HPDE6-E6E7 (cell line): ENCODE data around the gene KLHL33.

Experiments used
- DNase-seq: peaks from one replicate; pipeline ENCODE4 v3.0.0; 2011; ENCODE audit warnings: missing footprints; ENCODE audit errors: extremely low spot score

KLHL33 gene, protein sequence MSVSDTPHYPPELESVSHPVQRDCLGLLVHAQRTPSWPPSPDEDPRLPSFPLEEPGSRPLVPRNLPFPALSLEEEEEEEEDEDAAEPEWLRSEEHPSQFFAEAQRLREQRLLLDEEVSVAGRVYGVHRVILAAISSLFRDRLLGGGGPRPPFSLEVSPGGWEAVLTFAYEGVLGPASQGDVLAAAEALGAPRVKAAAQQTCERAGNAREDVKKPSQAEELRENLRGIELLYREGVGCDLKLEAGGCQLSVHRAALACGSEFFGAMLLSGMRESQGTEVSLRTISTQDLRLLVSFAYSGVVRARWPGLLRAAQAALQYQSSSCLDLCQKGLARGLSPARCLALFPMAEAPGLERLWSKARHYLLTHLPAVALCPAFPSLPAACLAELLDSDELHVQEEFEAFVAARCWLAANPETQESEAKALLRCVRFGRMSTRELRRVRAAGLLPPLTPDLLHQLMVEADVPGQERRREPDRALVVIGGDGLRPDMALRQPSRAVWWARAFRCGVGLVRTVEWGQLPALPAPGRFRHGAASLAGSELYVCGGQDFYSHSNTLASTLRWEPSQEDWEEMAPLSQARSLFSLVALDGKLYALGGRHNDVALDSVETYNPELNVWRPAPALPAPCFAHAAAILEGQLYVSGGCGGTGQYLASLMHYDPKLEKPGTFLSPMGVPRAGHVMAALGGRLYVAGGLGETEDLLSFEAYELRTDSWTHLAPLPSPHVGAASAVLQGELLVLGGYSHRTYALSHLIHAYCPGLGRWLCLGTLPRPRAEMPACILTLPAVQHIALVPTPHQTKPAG

DNA sequence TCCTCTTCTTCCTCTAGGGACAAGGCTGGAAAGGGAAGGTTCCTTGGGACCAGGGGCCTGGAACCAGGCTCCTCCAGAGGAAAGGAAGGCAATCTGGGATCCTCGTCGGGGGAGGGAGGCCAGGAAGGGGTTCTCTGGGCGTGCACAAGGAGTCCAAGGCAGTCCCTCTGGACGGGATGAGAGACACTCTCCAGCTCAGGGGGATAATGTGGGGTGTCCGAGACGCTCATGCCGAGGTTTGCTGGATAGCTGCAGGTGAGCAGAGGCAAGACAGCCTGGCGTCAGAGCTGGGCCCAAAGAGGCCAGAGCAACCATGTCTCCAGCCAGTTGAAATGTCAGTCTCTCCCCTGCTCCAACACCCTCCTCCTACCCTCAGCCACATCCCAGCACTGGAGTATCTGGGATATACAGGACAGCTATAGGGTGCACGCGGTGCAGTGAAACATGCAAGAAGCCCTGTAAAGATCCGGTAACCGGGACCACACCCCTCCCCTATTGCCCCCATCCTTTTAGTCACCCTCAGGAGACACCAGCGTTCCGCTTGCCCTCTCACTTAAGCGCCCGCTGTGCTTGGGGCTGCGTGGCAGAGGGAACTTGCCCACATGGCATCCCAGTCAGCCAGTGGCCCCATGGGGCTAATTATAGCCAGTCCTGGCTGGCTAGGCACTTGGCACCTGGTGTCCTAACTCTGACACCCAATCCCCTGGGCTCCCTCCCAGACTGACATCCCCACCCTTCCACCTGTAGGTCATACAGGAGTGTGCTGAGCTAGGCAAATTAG is at the start of gene KLHL33:
TSS of gene KLHL33 (minus strand) at position 585 of the 781 bp plus-strand sequence. CDS start at position 230, 355 bp downstream.
- DNase-seq = no peak

GRCh38 chr14:20482382-20482781 is 46.4 kb upstream of the KLHL33 start:
- no peak for DNase-seq

- no peak for DNase-seq
Measured at GRCh38 chr14:20478894-20479293, 42.9 kb upstream of the KLHL33 start.

GRCh38 chr14:20477211-20477876 is 41.4 kb upstream of the KLHL33 start:
- no peak for DNase-seq

DNA sequence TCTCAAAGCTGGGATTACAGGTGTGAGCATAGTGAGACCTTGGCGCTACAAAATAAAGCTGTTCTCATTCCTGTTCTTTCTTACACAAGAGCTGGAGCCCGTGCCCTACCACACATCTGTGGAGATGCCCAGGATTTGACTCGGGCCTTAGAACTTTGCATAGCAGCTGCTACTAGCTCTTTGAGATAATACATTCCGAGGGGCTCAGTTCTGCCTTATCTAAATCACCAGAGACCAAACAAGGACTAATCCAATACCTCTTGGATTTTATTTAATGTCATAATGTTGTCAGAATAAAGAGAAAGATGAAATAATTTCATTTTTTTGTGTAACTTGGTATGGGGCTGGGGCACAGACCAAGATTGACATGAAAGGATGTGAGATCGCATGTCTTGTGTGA is 40.8 kb upstream of the KLHL33 start:
- DNase-seq = no peak

DNA sequence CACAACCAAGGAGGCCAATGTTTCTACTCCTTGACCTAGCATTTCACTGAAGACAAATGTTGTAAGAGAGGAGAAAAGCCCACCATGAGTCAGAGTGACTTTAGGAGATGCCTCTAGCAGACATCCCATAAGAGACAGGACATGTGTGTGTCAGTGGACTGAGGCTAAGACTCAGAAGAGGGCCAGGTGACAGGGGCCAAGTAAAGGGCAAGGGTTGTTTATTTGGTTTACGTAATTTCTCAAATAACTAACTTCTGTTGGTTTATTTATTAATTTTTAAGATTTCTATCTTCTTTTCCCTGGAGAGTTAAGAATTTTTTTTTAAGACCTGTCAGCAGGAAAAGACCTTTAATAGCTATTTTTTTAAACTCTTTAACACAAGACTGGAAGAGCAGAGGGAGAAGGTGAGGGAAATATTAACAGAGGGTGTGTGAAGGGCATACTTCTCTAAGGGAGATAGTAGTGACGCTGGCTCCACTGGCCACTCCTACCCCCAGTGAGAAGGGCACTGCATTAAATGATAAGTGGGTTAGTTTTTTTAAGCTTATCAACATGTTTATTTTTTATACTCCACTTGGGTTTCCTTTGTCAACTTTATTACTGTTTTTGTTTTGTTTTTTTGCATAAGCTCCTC is 36.7 kb upstream of the KLHL33 start:
- DNase-seq = no peak

DNA sequence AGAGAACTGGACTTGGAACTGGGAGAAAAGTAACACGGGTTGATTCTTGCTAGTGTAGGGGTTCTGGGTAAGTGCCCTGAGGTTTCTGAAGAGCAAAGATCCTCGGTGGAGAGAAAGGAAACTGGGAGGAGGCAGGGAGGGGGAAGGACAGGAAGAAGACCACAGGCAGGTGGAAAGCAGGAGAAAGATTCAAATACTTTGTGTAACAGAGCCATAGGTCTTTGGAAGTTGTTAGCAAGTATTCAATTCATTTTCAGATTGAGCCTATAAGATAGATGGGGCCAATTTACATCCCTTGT is 34.6 kb upstream of the KLHL33 start:
- DNase-seq = peak; percentile 20

DNA sequence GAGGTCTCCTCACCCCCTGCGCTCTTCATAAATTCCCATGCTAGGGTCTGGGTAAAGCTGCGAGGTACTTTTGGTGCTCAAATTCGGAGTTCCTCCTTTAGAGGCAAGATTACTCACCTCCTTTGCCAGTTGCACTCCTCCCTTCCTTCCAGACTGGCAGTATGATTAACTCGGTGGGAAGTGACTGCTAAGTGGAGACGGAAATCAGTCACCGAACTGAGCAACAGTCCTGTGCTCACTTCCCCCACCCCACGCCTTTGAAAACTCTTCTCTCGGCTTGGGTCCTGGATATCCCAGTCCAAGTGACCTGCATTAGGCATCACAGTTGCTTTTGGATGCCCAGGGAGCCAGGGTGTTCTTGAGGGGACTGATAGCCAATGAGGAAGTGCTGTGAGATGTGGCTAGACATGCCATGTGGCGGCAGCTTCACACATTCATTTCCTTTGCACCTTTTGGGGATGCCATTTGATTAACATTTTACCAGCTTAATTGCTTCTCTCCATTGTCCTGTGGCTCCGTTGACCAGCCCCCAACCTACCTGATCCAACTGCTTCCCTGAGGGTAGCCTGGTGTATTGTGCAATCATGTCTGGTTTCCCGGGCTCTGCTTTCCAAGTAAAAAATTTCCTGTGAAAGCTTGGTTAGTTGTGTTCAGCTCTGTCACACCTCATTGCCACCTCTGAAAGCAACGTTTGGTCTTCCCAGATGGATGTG is 34.1 kb upstream of the KLHL33 start:
- peak; percentile 82 for DNase-seq

DNA sequence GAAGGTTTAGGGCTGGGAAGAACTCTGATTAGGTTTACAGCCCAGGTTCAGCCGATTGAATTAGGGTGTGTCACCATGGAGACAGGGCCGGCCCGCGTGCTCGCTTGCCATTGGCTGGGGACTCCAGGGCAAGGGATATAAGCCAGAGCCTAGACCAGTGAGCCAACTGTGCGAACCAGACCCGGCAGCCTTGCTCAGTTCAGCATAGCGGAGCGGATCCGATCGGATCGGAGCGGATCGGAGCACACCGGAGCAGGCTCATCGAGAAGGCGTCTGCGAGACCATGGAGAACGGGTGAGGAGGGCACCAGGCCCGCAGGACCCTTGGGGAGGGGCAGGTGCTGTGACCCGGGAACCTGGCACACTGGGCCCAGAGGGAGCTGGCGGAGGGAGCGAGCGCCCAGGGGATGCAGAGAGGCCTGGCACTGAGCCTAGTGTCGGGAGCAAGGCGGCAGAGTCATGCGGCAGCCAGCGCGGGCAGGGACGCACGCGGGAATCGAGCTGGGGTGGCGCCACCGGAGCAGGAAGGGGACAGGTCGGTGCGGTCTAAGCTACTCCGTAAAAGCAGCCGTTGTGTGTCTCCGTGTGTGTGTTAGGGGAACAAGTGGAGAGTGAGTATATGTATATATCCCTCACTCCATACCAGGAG is 33.4 kb upstream of the KLHL33 start, which contains the start of gene PNP:
TSS of gene PNP (plus strand) at position 165 of the 648 bp plus-strand sequence. CDS start at position 284, 119 bp downstream.
- DNase-seq = peak; percentile 98

DNA sequence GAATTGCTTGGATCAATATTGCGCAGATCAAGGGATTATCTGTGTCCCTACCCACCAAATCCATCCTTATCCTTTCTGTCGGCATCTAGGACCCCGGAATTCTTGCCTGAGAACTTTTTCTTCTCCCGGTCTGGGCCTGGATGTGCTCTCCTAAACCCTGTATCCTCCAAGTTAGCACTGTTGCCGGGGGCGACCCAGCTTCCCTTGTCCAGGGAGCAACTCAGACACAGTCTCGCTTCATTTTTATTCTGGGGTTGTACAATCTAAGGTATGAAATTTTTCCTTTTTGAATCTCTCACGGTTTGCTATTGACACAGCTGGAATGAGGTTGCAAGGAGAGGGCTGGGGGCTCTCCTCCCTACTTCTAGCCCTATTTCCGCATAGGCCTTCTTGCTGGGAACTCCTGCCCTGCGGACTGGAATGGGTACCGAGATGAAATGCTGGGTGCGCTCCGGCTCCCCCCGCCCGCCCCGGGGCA is 32.8 kb upstream of the KLHL33 start:
- DNase-seq = no peak

GRCh38 chr14:20461225-20462141 is 25.5 kb upstream of the KLHL33 start, which contains the start of gene PIP4P1:
PIP4P1 (minus strand) TSS chr14:20461434; CDS start chr14:20461325, 109 bp downstream.
- peak; percentile 91 for DNase-seq

DNA sequence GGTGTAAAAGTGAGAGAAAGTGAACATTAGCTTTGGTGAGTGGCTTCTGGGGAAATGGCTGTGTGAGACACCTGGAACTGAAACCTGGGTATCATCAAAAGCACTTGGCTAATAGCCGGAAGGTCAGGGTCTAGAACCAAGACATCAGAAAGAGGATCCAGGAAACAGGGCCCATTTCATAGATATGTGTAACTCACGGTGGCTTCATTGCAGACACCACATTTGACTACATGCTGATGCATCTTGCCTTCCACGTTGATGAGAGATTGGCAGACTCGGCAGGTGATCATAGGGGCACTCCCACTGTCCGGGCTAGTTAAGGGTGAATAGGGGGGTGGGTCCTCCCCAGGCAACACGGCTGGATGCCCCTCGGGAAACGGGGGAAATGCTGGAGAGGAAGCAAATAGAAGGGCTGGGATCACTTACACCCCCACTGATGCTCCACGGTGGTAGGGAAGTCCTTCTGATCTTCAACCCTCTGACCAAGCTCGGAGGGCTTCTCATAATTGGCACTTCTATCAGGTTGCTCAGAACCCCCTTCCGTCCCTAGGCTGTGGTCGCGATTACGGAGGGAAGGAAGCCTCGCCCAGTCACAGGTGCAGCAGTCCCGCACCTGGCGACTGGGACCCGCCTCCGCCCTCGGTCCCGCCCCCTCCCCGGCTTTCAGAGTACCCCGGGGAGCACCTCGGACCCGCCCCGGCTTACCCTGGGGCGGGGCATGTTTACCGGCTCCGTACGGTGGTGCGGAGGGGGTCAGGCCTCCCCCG is 24.7 kb upstream of the KLHL33 start:
- DNase-seq = no peak

- DNase-seq = no peak
Measured at GRCh38 chr14:20458031-20458789, 22.2 kb upstream of the KLHL33 start.

DNA sequence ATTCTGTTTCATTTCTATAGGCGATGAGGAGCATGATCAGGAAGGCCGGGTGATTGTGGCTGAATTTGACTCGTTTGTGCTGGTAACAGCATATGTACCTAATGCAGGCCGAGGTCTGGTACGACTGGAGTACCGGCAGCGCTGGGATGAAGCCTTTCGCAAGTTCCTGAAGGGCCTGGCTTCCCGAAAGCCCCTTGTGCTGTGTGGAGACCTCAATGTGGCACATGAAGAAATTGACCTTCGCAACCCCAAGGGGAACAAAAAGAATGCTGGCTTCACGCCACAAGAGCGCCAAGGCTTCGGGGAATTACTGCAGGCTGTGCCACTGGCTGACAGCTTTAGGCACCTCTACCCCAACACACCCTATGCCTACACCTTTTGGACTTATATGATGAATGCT is 21.0 kb upstream of the KLHL33 start:
- DNase-seq = no peak

DNA sequence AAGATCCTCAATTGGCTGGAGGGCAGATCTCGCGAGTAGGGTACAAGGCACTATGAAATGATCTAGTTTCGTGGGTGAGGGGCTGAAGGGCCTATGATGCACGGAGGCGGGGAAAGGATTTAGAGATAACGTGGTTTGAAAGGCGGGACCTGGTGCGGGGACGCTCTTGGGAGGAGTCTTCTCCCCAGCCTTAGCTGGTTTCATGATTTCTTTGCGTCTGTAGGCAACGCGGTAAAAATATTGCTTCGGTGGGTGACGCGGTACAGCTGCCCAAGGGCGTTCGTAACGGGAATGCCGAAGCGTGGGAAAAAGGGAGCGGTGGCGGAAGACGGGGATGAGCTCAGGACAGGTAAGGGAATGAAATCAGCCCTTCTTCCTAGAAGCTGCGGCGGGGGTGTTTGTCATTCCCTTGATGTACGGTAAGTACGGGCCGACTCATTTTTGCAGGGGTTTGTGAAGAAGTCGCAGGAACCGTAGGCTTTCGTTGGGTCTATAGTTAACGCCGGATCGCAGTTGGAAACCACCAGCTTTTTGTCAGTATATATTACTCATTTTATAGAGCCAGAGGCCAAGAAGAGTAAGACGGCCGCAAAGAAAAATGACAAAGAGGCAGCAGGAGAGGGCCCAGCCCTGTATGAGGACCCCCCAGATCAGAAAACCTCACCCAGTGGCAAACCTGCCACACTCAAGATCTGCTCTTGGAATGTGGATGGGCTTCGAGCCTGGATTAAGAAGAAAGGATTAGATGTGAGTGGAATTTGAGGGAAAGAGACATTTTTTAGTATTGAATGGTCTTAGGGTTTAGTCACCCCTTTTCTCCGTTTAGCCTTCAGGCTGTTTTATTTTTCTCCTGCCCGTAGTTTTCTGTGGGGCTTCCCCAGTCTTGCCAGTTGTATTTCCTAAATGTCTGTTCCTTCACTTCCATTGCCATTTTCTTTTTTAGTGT is 19.7 kb upstream of the KLHL33 start:
- DNase-seq = no peak
